HG03521 (cell line): Measurements from ENCODE around the gene CYP46A1.

Source experiments
- ATAC-seq: cut with Tn5 transposase; IDR thresholded peaks from one replicate; pipeline ENCODE4 v1.9.1; 2021; ENCODE audit warnings: mild to moderate bottlenecking, moderate library complexity; ENCODE audit not compliant: unreplicated experiment

CYP46A1 gene

DNA sequence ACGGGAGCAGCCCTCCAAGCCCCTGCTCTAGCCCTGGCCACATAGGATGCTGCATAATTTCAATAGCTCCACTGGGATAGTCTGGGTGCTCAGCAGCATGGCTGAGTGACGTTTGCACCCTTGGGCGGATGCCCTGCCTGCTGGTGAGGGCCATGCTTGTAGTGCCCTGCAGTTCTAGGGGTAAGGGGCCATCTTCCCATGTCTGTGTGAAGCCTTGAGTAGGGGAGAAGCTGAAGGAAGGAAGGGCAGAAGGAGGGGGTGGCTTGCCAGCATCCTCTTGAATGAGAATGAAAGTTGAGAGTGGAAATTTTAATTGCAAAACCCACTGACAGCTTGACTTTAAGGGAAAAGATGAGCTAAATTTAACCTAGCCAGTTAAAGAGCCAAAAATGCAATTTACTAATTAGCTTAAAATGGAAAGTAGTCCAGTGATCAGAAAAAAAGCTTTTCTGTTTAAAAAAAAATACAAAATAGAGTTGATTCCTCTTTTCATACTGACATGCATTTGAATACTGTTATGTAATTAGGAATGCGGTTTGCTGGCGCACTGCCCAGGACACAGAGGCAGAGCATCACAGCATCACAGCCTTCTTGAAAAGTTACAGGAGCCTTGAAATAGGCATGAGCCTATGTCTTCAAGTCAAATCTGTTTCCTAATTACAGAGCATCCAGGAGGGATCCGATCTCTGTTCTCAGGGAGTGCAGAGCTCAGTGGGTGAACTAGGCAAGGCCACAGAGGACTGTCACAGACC lies 90.6 kb downstream of the CYP46A1 start:
- ATAC-seq: no peak

DNA sequence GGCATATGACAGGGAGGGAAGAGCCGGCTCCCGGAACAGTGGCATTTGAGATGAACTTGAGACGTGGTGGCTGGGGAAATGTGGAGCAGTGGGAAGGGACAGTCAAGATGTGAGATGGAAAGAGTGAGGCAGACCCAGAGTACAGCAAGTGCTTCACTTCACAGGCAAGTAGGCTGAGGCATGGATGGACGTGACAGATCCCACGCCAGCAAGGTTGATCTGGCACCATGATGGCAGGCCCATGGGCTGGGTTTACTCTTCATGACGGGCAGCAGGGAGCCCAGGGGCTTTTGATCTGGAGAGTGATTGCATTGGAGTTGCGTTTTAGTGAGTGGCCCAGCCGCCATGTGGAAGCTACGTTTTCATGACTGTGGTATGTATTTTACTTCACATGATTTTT lies 91.3 kb downstream of the CYP46A1 start:
- ATAC-seq: no peak
